Measurements from ENCODE around the gene ATXN7.

The ATXN7 gene

GRCh38 chr3:63960048-63960711, 96.5 kb downstream of the ATXN7 start:
- Histone ChIP-seq H3K4me3 (ENCODE audit: low read length in 2 of 2) (peak overlapping the region in 1 of 2 donors; percentile 62), H3K9ac (ENCODE audit: low read depth in 1 of 2, low read length in 2 of 2) (no peak overlapping the region), H3K27ac (ENCODE audit: low read depth in 2 of 2, low read length in 2 of 2) (peak overlapping the region in 1 of 2 donors; percentile 10), H3K9me3 (ENCODE audit: control insufficient read depth in 2 of 2, low read length in 2 of 2) (no peaks in the 10 kb centered on the region), H3K4me1 (ENCODE audit: control insufficient read depth in 2 of 2, insufficient read depth in 2 of 2, low read length in 2 of 2) (peaks cover 10 to 20% of the 10 kb centered on the region in 2 donors), H3K36me3 (ENCODE audit: control insufficient read depth in 2 of 2, insufficient read depth in 2 of 2, low read length in 2 of 2) (no peaks in the 10 kb centered on the region), H3K27me3 (ENCODE audit: control insufficient read depth in 2 of 2, insufficient read depth in 2 of 2, low read length in 2 of 2) (no peaks in the 10 kb centered on the region)

GRCh38 chr3:63961891-63962290, 98.2 kb downstream of the ATXN7 start:
- Histone ChIP-seq H3K27ac (ENCODE audit: low read depth in 2 of 2, low read length in 2 of 2) (no peak overlapping the region), H3K4me1 (ENCODE audit: control insufficient read depth in 2 of 2, insufficient read depth in 2 of 2, low read length in 2 of 2) (peaks cover 14 to 26% of the 10 kb centered on the region in 2 donors), H3K4me3 (ENCODE audit: low read length in 2 of 2) (no peak overlapping the region), H3K9ac (ENCODE audit: low read depth in 1 of 2, low read length in 2 of 2) (no peak overlapping the region), H3K9me3 (ENCODE audit: control insufficient read depth in 2 of 2, low read length in 2 of 2) (no peaks in the 10 kb centered on the region), H3K36me3 (ENCODE audit: control insufficient read depth in 2 of 2, insufficient read depth in 2 of 2, low read length in 2 of 2) (no peaks in the 10 kb centered on the region), H3K27me3 (ENCODE audit: control insufficient read depth in 2 of 2, insufficient read depth in 2 of 2, low read length in 2 of 2) (no peaks in the 10 kb centered on the region)

- Histone ChIP-seq H3K4me3 (ENCODE audit: low read length in 2 of 2) (no peak overlapping the region), H3K36me3 (ENCODE audit: control insufficient read depth in 2 of 2, insufficient read depth in 2 of 2, low read length in 2 of 2) (no peaks in the 10 kb centered on the region), H3K9ac (ENCODE audit: low read depth in 1 of 2, low read length in 2 of 2) (no peak overlapping the region), H3K9me3 (ENCODE audit: control insufficient read depth in 2 of 2, low read length in 2 of 2) (no peaks in the 10 kb centered on the region), H3K4me1 (ENCODE audit: control insufficient read depth in 2 of 2, insufficient read depth in 2 of 2, low read length in 2 of 2) (peaks cover 27 to 38% of the 10 kb centered on the region in 2 donors), H3K27ac (ENCODE audit: low read depth in 2 of 2, low read length in 2 of 2) (no peak overlapping the region), H3K27me3 (ENCODE audit: control insufficient read depth in 2 of 2, insufficient read depth in 2 of 2, low read length in 2 of 2) (no peaks in the 10 kb centered on the region)
Observed at GRCh38 chr3:63963496-63963895, 99.8 kb downstream of the ATXN7 start.

- Histone ChIP-seq H3K27me3 (ENCODE audit: control insufficient read depth in 2 of 2, insufficient read depth in 2 of 2, low read length in 2 of 2) (no peaks in the 10 kb centered on the region), H3K4me3 (ENCODE audit: low read length in 2 of 2) (no peak overlapping the region), H3K9ac (ENCODE audit: low read depth in 1 of 2, low read length in 2 of 2) (peak overlapping the region in 1 of 2 donors; percentile 38), H3K9me3 (ENCODE audit: control insufficient read depth in 2 of 2, low read length in 2 of 2) (no peaks in the 10 kb centered on the region), H3K27ac (ENCODE audit: low read depth in 2 of 2, low read length in 2 of 2) (peak overlapping the region; percentile 52 to 63), H3K4me1 (ENCODE audit: control insufficient read depth in 2 of 2, insufficient read depth in 2 of 2, low read length in 2 of 2) (peaks cover 34 to 52% of the 10 kb centered on the region in 2 donors), H3K36me3 (ENCODE audit: control insufficient read depth in 2 of 2, insufficient read depth in 2 of 2, low read length in 2 of 2) (no peaks in the 10 kb centered on the region)
Observed at GRCh38 chr3:63964681-63965485, 101.2 kb downstream of the ATXN7 start.

GRCh38 chr3:63966007-63966406, 102.3 kb downstream of the ATXN7 start:
- Histone ChIP-seq H3K4me1 (ENCODE audit: control insufficient read depth in 2 of 2, insufficient read depth in 2 of 2, low read length in 2 of 2) (peaks cover 40 to 58% of the 10 kb centered on the region in 2 donors), H3K9ac (ENCODE audit: low read depth in 1 of 2, low read length in 2 of 2) (peak overlapping the region in 1 of 2 donors; percentile 39), H3K27ac (ENCODE audit: low read depth in 2 of 2, low read length in 2 of 2) (no peak overlapping the region)

GRCh38 chr3:63966871-63967270, 103.2 kb downstream of the ATXN7 start:
- H3K36me3 ChIP-seq (ENCODE audit: control insufficient read depth in 2 of 2, insufficient read depth in 2 of 2, low read length in 2 of 2): no peaks in the 10 kb centered on the region
- no peaks in the 10 kb centered on the region for H3K27me3 ChIP-seq (ENCODE audit: control insufficient read depth in 2 of 2, insufficient read depth in 2 of 2, low read length in 2 of 2)
- H3K4me1 ChIP-seq (ENCODE audit: control insufficient read depth in 2 of 2, insufficient read depth in 2 of 2, low read length in 2 of 2): peaks cover 43 to 61% of the 10 kb centered on the region in 2 donors
- peak overlapping the region; percentile 85 to 92 for H3K27ac ChIP-seq (ENCODE audit: low read depth in 2 of 2, low read length in 2 of 2)
- H3K4me3 ChIP-seq (ENCODE audit: low read length in 2 of 2): peak overlapping the region in 1 of 2 donors; percentile 13
- peak overlapping the region in 1 of 2 donors; percentile 7 for H3K9ac ChIP-seq (ENCODE audit: low read depth in 1 of 2, low read length in 2 of 2)
- no peaks in the 10 kb centered on the region for H3K9me3 ChIP-seq (ENCODE audit: control insufficient read depth in 2 of 2, low read length in 2 of 2)

More at GRCh38 chr3:63966007-63966406, 102.3 kb downstream of the ATXN7 start:
- no peaks in the 10 kb centered on the region for H3K27me3 ChIP-seq (ENCODE audit: control insufficient read depth in 2 of 2, insufficient read depth in 2 of 2, low read length in 2 of 2)
- H3K4me3 ChIP-seq (ENCODE audit: low read length in 2 of 2): no peak overlapping the region
- no peaks in the 10 kb centered on the region for H3K9me3 ChIP-seq (ENCODE audit: control insufficient read depth in 2 of 2, low read length in 2 of 2)
- no peaks in the 10 kb centered on the region for H3K36me3 ChIP-seq (ENCODE audit: control insufficient read depth in 2 of 2, insufficient read depth in 2 of 2, low read length in 2 of 2)

- Histone ChIP-seq H3K4me1 (ENCODE audit: control insufficient read depth in 2 of 2, insufficient read depth in 2 of 2, low read length in 2 of 2) (peaks cover 46 to 71% of the 10 kb centered on the region in 2 donors), H3K36me3 (ENCODE audit: control insufficient read depth in 2 of 2, insufficient read depth in 2 of 2, low read length in 2 of 2) (no peaks in the 10 kb centered on the region), H3K9me3 (ENCODE audit: control insufficient read depth in 2 of 2, low read length in 2 of 2) (no peaks in the 10 kb centered on the region), H3K9ac (ENCODE audit: low read depth in 1 of 2, low read length in 2 of 2) (peak overlapping the region; percentile 48 to 56), H3K27me3 (ENCODE audit: control insufficient read depth in 2 of 2, insufficient read depth in 2 of 2, low read length in 2 of 2) (no peaks in the 10 kb centered on the region), H3K4me3 (ENCODE audit: low read length in 2 of 2) (peak overlapping the region; percentile 62 to 79), H3K27ac (ENCODE audit: low read depth in 2 of 2, low read length in 2 of 2) (peak overlapping the region; percentile 85 to 92)
Observed at GRCh38 chr3:63967675-63968611, 104.3 kb downstream of the ATXN7 start.

- Histone ChIP-seq H3K27me3 (ENCODE audit: control insufficient read depth in 2 of 2, insufficient read depth in 2 of 2, low read length in 2 of 2) (no peaks in the 10 kb centered on the region), H3K4me3 (ENCODE audit: low read length in 2 of 2) (peak overlapping the region; percentile 62 to 79), H3K4me1 (ENCODE audit: control insufficient read depth in 2 of 2, insufficient read depth in 2 of 2, low read length in 2 of 2) (peaks cover 46 to 68% of the 10 kb centered on the region in 2 donors), H3K9me3 (ENCODE audit: control insufficient read depth in 2 of 2, low read length in 2 of 2) (no peaks in the 10 kb centered on the region), H3K9ac (ENCODE audit: low read depth in 1 of 2, low read length in 2 of 2) (peak overlapping the region; percentile 48 to 56), H3K36me3 (ENCODE audit: control insufficient read depth in 2 of 2, insufficient read depth in 2 of 2, low read length in 2 of 2) (no peaks in the 10 kb centered on the region), H3K27ac (ENCODE audit: low read depth in 2 of 2, low read length in 2 of 2) (peak overlapping the region; percentile 85 to 92)
Observed at GRCh38 chr3:63968612-63969350, 105.1 kb downstream of the ATXN7 start.

- peak overlapping the region; percentile 23 to 26 for H3K9ac ChIP-seq (ENCODE audit: low read depth in 1 of 2, low read length in 2 of 2)
- peaks cover 41 to 60% of the 10 kb centered on the region in 2 donors for H3K4me1 ChIP-seq (ENCODE audit: control insufficient read depth in 2 of 2, insufficient read depth in 2 of 2, low read length in 2 of 2)
- H3K27ac ChIP-seq (ENCODE audit: low read depth in 2 of 2, low read length in 2 of 2): peak overlapping the region; percentile 85 to 92
Observed at GRCh38 chr3:63969876-63970275, 106.2 kb downstream of the ATXN7 start.

More at GRCh38 chr3:63969876-63970275, 106.2 kb downstream of the ATXN7 start:
- no peaks in the 10 kb centered on the region for H3K9me3 ChIP-seq (ENCODE audit: control insufficient read depth in 2 of 2, low read length in 2 of 2)
- H3K4me3 ChIP-seq (ENCODE audit: low read length in 2 of 2): peak overlapping the region; percentile 62 to 79
- peaks cover 4% of the 10 kb centered on the region in 2 donors for H3K36me3 ChIP-seq (ENCODE audit: control insufficient read depth in 2 of 2, insufficient read depth in 2 of 2, low read length in 2 of 2)
- H3K27me3 ChIP-seq (ENCODE audit: control insufficient read depth in 2 of 2, insufficient read depth in 2 of 2, low read length in 2 of 2): no peaks in the 10 kb centered on the region
